ENCODE measurements around the gene LGALS9.

The LGALS9 gene

GRCh38 chr17:27630607-27631410 lies at the start of gene LGALS9:
LGALS9 (plus strand) TSS chr17:27631188; CDS start chr17:27631266, 78 bp downstream.
- in situ Hi-C loops (cut with MboI; ENCODE audit: low sequenced_read_pairs), result no loop called here

- in situ Hi-C loops (cut with MboI; ENCODE audit: low sequenced_read_pairs), result no loop called here
Measured at GRCh38 chr17:27582696-27583095, 48.3 kb upstream of the LGALS9 start.

GRCh38 chr17:27585153-27585681 lies 45.8 kb upstream of the LGALS9 start:
- in situ Hi-C loops (cut with MboI; ENCODE audit: low sequenced_read_pairs), result no loop called here

- in situ Hi-C loops (cut with MboI; ENCODE audit: low sequenced_read_pairs), result no loop called here
Measured at GRCh38 chr17:27585792-27586191, 45.2 kb upstream of the LGALS9 start.

- in situ Hi-C loops (cut with MboI; ENCODE audit: low sequenced_read_pairs), result no loop called here
Measured at GRCh38 chr17:27586203-27586721, 44.7 kb upstream of the LGALS9 start.

- in situ Hi-C loops (cut with MboI; ENCODE audit: low sequenced_read_pairs), result no loop called here
Measured at GRCh38 chr17:27588354-27588753, 42.6 kb upstream of the LGALS9 start.

GRCh38 chr17:27590864-27591263 lies 40.1 kb upstream of the LGALS9 start:
- in situ Hi-C loops (cut with MboI; ENCODE audit: low sequenced_read_pairs), result loop anchor here (10.0 kb wide), 2 partner anchors 136 to 216 kb away; partner anchors contain the start of gene KSR1

- in situ Hi-C loops (cut with MboI; ENCODE audit: low sequenced_read_pairs), result loop anchor here (10.0 kb wide), 2 partner anchors 137 to 217 kb away; partner anchors contain the start of gene KSR1
Measured at GRCh38 chr17:27591986-27592385, 39.0 kb upstream of the LGALS9 start.

GRCh38 chr17:27593232-27593856 lies 37.6 kb upstream of the LGALS9 start:
- in situ Hi-C loops (cut with MboI; ENCODE audit: low sequenced_read_pairs), result loop anchor here (10.0 kb wide), 2 partner anchors 139 to 219 kb away; partner anchors contain the start of gene KSR1

GRCh38 chr17:27593857-27594255 lies 37.1 kb upstream of the LGALS9 start:
- in situ Hi-C loops (cut with MboI; ENCODE audit: low sequenced_read_pairs), result loop anchor here (10.0 kb wide), 2 partner anchors 139 to 219 kb away; partner anchors contain the start of gene KSR1

- in situ Hi-C loops (cut with MboI; ENCODE audit: low sequenced_read_pairs), result loop anchor here (10.0 kb wide), 2 partner anchors 140 to 220 kb away; partner anchors contain the start of gene KSR1
Measured at GRCh38 chr17:27595208-27595607, 35.8 kb upstream of the LGALS9 start.

GRCh38 chr17:27596096-27596495 lies 34.9 kb upstream of the LGALS9 start:
- in situ Hi-C loops (cut with MboI; ENCODE audit: low sequenced_read_pairs), result loop anchor here (10.0 kb wide), 2 partner anchors 141 to 221 kb away; partner anchors contain the start of gene KSR1

- in situ Hi-C loops (cut with MboI; ENCODE audit: low sequenced_read_pairs), result loop anchor here (10.0 kb wide), 2 partner anchors 142 to 222 kb away; partner anchors contain the start of gene KSR1
Measured at GRCh38 chr17:27596566-27597187, 34.3 kb upstream of the LGALS9 start.

- in situ Hi-C loops (cut with MboI; ENCODE audit: low sequenced_read_pairs), result loop anchor here (10.0 kb wide), 2 partner anchors 142 to 222 kb away; partner anchors contain the start of gene KSR1
Measured at GRCh38 chr17:27597188-27597580, 33.8 kb upstream of the LGALS9 start.

GRCh38 chr17:27597783-27598320 lies 33.1 kb upstream of the LGALS9 start:
- in situ Hi-C loops (cut with MboI; ENCODE audit: low sequenced_read_pairs), result loop anchor here (10.0 kb wide), 2 partner anchors 143 to 223 kb away; partner anchors contain the start of gene KSR1

- in situ Hi-C loops (cut with MboI; ENCODE audit: low sequenced_read_pairs), result loop anchor here (10.0 kb wide), 2 partner anchors 144 to 224 kb away; partner anchors contain the start of gene KSR1
Measured at GRCh38 chr17:27598337-27599050, 32.5 kb upstream of the LGALS9 start.

- in situ Hi-C loops (cut with MboI; ENCODE audit: low sequenced_read_pairs), result loop anchor here (10.0 kb wide), 2 partner anchors 144 to 366 kb away; no protein-coding TSS in a partner anchor
Measured at GRCh38 chr17:27600471-27600870, 30.5 kb upstream of the LGALS9 start.

GRCh38 chr17:27601069-27601974 lies 29.7 kb upstream of the LGALS9 start:
- in situ Hi-C loops (cut with MboI; ENCODE audit: low sequenced_read_pairs), result loop anchor here (10.0 kb wide), 2 partner anchors 143 to 367 kb away; no protein-coding TSS in a partner anchor
